Measurements from ENCODE around the gene GRIN2A. TPM values are rescaled to one million over a fixed set of nuclear protein-coding genes. Genes with fewer than 3 reads are reported as not detected.

Gene GRIN2A
- total and polyA plus RNA-seq, 2 of the 13 experiments (the other 11 are each of a cell fraction or from before 2014, with no cell fraction given): not detected

- peak; percentile 18 for FAIRE-seq
- WGBS (ENCODE audit: low lambda C conversion rate): 84% methylated on average over 4 of the region's 4 CpGs
- no peaks in the 10 kb centered on the region for H3K4me1 ChIP-seq (ENCODE audit: insufficient read depth, low read length)
- intact Hi-C loops (cut with micrococcal nuclease; ENCODE audit: unreplicated experiment): no loop called here
- in situ Hi-C loops (cut with HindIII; ENCODE audit: extremely low pct_ligation_motif_present, low pct_unique_long_range_greater_than_20kb): no loop called here
- ATAC-seq: no peak
- H3K27me3 ChIP-seq (ENCODE audit: control insufficient read depth in 1 of 2, insufficient read depth in 2 of 2, low read length in 2 of 2): peaks cover 3 to 19% of the 10 kb centered on the region in 2 experiments; a peak in 3 of 5 replicates
- ChIA-PET POLR2A (no interaction called here), CTCF (ENCODE audit: low intra/inter-chr PET ratio, low total read pairs) (no interaction called here)
- no peak overlapping the region for H3K4me2 ChIP-seq (ENCODE audit: low read depth, low read length)
- no peak for TF ChIP-seq CTCF (CRISPR knock-in tag; IDR thresholded peaks at IDR 0.05)
- no peak for TF ChIP-seq CCAR2 (optimal IDR thresholded peaks at IDR 0.05; ENCODE audit: low read depth, low read length)
- no peak for TF ChIP-seq ZMYM2 (CRISPR knock-in tag; IDR thresholded peaks at IDR 0.05)
- TF ChIP-seq ZNF7 (CRISPR knock-in tag; IDR thresholded peaks at IDR 0.05): no peak
- TF ChIP-seq KLF12 (CRISPR knock-in tag; IDR thresholded peaks at IDR 0.05; ENCODE audit: borderline replicate concordance): no peak
- no peak for TF ChIP-seq THAP8 (CRISPR knock-in tag; IDR thresholded peaks at IDR 0.05; ENCODE audit: borderline replicate concordance)
- no peak for TF ChIP-seq GATA4 (IDR thresholded peaks at IDR 0.05; ENCODE audit: borderline replicate concordance, low read depth)
- no peak for TF ChIP-seq BRCA1 (CRISPR knock-in tag; IDR thresholded peaks at IDR 0.05)
- no peak for TF ChIP-seq KDM5A (IDR thresholded peaks at IDR 0.05; ENCODE audit: borderline replicate concordance, low read length)
- no peak for TF ChIP-seq ZNF792 (CRISPR knock-in tag; IDR thresholded peaks at IDR 0.05)
- no peak for TF ChIP-seq BRD4 (CRISPR knock-in tag; IDR thresholded peaks at IDR 0.05)
- TF ChIP-seq TCF7L2 (IDR thresholded peaks at IDR 0.05; ENCODE audit: low read depth, low read length): no peak
- TF ChIP-seq RERE (CRISPR knock-in tag; IDR thresholded peaks at IDR 0.05; ENCODE audit: low read depth): no peak
- no peak for TF ChIP-seq HES4 (CRISPR knock-in tag; IDR thresholded peaks at IDR 0.05; ENCODE audit: borderline replicate concordance)
- no peak for TF ChIP-seq ESRRA (CRISPR knock-in tag; IDR thresholded peaks at IDR 0.05; ENCODE audit: low read depth)
- TF ChIP-seq KDM4B (CRISPR knock-in tag; IDR thresholded peaks at IDR 0.05): no peak
- TF ChIP-seq ZNF776 (CRISPR knock-in tag; IDR thresholded peaks at IDR 0.05): no peak
- TF ChIP-seq ATRX (CRISPR knock-in tag; IDR thresholded peaks at IDR 0.05; ENCODE audit: borderline replicate concordance): no peak
- H2AFZ ChIP-seq (ENCODE audit: low read length): no peak overlapping the region
- no peaks in the 10 kb centered on the region for H3K9me3 ChIP-seq (ENCODE audit: low read length)
- no peak overlapping the region for H3K27ac ChIP-seq (ENCODE audit: extremely low read length, insufficient read depth, low read length)
- H3K36me3 ChIP-seq (replicated peaks in 1 of 2; ENCODE audit: control insufficient read depth in 1 of 2, insufficient read depth in 2 of 2, low read length in 2 of 2): no peaks in the 10 kb centered on the region
- no peak for DNase-seq (ENCODE audit: low spot score)
- H4K20me1 ChIP-seq (ENCODE audit: insufficient read depth, low read length): no peaks in the 10 kb centered on the region
- no peaks in the 10 kb centered on the region for H3K79me2 ChIP-seq (ENCODE audit: insufficient read depth, low read length)
- H3K9ac ChIP-seq (ENCODE audit: insufficient read depth, low read depth, low read length): no peak overlapping the region
- no peak overlapping the region for H3K4me3 ChIP-seq (replicated peaks in 1 of 3; ENCODE audit: insufficient read depth in 1 of 3, low read depth in 2 of 3, low read length in 3 of 3)
- BruUV-seq (replicated peaks): no TSS peak
Observed at GRCh38 chr16:10037751-10038150, 144.5 kb downstream of the GRIN2A start.

Data from HepG2 (cell line).